GM18508 (cell line): ENCODE data around the gene GRM7.

Experiments used
- ATAC-seq: cut with Tn5 transposase; IDR thresholded peaks from one replicate; pipeline ENCODE4 v1.9.1; 2021; ENCODE audit warnings: moderate number of reproducible peaks; ENCODE audit not compliant: insufficient read depth, unreplicated experiment

The GRM7 gene

DNA sequence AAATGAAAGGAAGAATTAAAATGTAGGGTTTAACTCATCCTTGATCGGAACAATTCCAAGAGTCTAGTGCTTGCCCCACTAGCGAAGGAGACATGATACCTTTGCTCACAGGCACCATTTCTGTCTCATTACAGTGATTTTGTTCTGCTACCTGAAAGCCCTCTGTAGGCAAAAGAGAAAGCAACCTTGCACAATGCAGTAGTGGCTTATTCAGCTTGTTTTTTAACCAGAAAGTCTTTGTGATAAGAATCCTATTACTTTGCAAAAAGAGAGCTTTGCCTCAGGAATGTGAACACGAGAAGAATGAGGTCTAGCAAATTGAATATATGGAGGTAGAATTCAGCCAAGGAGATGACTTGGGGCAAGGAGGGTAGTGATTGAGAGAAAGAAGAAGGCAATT is 684.4 kb downstream of the GRM7 start:
- no peak for ATAC-seq

GRCh38 chr3:7546253-7546652 is 685.3 kb downstream of the GRM7 start:
- ATAC-seq: no peak

GRCh38 chr3:7547826-7548225 is 686.9 kb downstream of the GRM7 start:
- no peak for ATAC-seq

- no peak for ATAC-seq
Observed at GRCh38 chr3:7562892-7563291, 702.0 kb downstream of the GRM7 start.

GRCh38 chr3:7565574-7565973 is 704.7 kb downstream of the GRM7 start:
- no peak for ATAC-seq

DNA sequence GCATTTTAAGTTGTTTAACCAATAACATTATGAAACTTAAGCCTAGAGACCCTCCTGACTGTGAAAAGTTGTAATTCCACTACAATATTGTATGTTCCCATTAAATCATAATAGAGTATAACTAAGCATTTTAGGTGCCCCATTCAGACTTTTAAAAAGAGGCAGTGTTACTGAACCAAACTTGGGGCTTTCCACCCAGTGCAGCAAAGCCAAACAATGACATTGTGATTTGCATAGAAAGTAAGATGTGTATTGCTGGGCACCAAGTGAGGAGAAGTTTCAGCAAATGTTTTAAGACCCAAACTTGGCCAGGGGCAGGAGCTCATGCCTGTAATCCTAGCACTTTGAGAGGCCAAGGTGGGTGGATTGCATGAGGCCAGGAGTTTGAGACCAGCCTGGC is 706.2 kb downstream of the GRM7 start:
- no peak for ATAC-seq

GRCh38 chr3:7568526-7569184 is 707.7 kb downstream of the GRM7 start:
- ATAC-seq: no peak

- no peak for ATAC-seq
Observed at GRCh38 chr3:7573330-7573729, 712.4 kb downstream of the GRM7 start.

GRCh38 chr3:7574435-7574834 is 713.5 kb downstream of the GRM7 start:
- ATAC-seq: no peak

DNA sequence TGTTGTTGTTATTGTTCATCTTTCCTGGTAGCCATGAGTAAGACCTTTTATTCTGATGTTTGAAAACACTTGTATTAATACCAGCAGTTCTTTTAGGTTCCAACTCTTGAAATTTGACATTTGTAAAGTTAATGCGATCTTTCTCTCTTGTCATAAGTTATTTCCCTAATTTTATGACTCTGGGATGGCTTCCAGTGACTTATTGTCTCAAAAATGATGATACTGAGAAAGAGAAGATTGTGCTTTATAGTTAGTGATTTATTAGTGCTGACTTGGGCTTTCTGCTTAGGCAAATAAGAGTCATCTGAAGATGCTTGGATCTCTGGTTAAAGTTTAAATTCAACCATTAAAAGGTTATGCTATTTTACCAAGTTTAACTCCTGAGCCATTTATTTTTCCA is 715.2 kb downstream of the GRM7 start:
- ATAC-seq: no peak

DNA sequence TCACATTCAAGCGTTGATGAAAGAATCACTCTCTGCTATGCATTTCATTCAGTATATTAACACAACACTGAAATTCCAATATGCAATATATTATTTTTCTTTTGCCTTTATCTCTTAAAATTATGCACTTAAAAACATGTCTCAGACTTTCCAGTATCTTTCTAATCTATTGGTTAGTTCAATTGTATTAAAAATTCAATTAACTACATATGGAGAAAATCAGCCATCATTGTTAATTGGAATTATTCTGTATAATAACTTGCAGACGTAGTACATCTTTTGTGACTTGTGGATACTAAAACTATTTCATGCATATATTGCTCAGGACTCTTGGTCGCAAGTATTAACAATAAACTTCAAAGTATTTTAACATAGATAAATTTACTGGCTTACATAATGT is 715.6 kb downstream of the GRM7 start:
- no peak for ATAC-seq

DNA sequence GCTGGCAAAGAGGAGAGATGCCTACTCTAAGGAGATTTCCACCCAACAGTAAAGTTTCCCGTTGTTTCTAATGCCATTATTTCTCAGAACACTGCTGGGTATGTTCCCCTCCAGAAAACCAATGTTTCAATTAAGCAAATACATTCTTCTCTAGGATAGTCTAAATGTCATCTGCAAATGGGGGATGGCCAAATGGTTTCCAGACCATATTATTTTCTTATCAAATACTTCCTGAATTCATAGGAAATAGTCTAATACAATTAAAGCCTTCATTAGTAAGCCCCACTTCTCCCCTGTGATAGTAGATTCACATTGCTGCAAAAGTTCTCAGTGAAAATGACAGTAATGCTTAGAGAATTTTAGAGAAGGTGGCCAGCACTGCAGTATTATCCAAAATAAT is 716.6 kb downstream of the GRM7 start:
- no peak for ATAC-seq

GRCh38 chr3:7581831-7582230 is 720.9 kb downstream of the GRM7 start:
- ATAC-seq: no peak

DNA sequence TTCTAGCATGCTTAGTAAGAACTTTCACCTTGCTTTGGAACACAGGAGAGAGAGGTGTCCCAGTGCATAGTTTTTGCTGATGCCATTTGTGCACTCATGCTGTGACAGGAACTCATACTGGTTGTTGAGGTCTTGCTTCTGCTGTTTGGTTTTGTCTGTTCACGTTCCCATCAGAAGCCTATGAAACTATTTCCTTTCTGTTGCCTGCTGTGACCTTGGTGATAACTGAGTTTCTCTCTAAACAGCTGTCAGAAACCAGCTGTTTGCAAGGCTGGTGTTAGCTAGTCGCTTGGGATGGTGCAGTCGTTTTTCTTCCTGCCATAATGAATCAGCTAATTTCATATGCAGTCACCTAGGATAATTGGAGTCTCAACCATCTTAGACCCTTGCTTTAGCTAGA is 724.1 kb downstream of the GRM7 start:
- ATAC-seq: no peak

DNA sequence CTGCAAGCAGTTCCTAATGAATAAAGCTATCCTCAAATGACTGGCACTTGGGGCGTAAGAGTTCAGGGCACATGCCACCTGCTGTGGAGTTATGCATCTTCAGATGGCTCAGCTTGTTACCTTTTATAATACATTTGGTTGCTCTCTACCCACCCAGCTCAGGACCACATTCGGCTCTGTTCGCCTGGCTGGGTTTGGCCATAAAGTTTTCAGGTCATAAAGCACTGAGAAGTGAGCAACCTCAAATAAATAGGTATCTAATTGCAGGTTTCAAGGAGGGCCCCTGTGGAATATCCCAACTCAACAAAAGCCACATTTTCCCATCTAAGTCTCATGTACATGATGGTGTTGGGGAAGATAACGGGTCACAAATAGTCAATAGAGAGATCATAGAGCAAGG is 727.3 kb downstream of the GRM7 start:
- no peak for ATAC-seq

- ATAC-seq: no peak
Observed at GRCh38 chr3:7589526-7589925, 728.6 kb downstream of the GRM7 start.

DNA sequence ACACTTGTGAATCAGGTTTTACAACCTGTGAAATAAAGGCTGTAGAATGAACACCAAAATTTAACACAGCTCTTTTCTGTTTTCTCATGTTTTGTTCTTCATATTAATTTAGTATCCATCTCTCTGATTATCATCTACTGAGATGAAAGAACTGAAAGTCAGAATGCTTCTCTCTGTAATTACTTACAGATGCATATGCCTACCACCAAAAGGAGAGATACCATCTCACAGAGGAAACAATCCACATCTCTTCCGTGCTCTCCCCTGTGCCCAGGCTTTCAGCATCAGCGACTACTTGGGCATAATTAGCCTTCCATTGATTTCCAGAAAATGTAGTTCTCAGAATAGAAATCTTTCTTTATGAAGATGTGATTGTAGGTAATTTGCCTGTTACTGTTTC is 741.4 kb downstream of the GRM7 start:
- ATAC-seq: no peak

- no peak for ATAC-seq
Observed at GRCh38 chr3:7607083-7607482, 746.2 kb downstream of the GRM7 start.

DNA sequence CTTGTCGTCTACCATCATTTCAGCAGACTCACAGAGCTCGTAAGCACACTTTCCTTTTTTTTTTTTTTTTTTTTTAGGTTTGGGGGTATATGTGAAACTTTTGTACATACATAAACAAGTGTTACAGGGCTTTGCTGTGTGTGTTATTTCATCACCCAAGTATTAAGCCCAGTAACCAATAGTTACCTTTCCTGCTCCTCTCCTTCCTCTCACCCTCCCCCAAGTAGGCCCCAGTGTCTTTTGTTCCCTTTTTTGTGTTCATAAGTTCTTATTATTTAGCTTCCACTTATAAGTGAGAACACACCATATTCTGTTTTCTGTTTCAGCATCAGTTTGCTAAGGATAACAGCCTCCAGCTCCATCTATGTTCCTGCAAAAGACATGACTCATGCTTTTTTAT is 746.8 kb downstream of the GRM7 start:
- ATAC-seq: no peak

- no peak for ATAC-seq
Observed at GRCh38 chr3:7610634-7611033, 749.7 kb downstream of the GRM7 start.

DNA sequence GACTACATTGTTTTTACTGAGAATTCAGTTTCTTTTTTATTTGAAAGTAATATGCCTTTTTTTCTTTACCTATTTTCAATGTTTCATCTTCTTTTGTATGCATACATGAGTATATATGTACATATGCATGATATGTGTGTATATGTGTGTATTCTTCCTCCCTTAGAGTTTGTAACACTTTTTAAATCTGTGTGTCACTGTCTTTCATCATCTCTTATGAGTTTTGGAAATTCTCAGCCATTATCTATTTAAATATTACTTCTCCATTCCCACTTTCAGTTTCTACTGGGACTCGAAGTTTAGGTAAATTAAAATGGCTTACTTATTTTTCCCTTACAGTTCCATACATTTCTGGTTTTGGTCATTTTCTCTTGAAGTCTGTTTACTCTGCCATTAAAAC is 754.1 kb downstream of the GRM7 start:
- no peak for ATAC-seq

GRCh38 chr3:7618606-7619005 is 757.7 kb downstream of the GRM7 start:
- no peak for ATAC-seq

DNA sequence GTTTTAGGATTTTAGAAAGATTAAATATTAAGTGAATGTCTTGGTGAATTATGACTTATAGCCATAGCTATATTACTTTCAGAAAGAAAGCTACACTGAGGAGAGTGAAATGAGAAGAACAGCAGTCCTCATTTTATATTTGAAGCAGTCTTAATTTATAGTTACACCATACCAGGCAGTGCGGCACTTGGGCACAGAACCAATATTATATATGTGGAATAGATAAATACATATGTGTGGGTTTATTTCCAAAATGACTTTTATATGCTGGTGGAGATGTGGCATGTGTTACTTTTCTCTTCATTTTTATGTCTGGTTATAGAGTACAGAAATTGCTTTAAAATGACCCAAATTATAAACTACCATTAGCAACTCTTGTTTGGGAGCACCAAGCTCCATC is 759.5 kb downstream of the GRM7 start:
- ATAC-seq: no peak
